ENCODE data around the gene GRM3.

The GRM3 gene

GRCh38 chr7:86706406-86706805 lies 62.7 kb downstream of the GRM3 start:
- DNase-seq = no peak

GRCh38 chr7:86708031-86708680 lies 64.4 kb downstream of the GRM3 start:
- no peak for DNase-seq

GRCh38 chr7:86720306-86720705 lies 76.6 kb downstream of the GRM3 start:
- DNase-seq = no peak

- DNase-seq = no peak
Observed at GRCh38 chr7:86733783-86734182, 90.1 kb downstream of the GRM3 start.

- no peak for DNase-seq
Observed at GRCh38 chr7:86745013-86745745, 101.5 kb downstream of the GRM3 start.

- DNase-seq = no peak
Observed at GRCh38 chr7:86747698-86748097, 104.0 kb downstream of the GRM3 start.

- no peak for DNase-seq
Observed at GRCh38 chr7:86748201-86748600, 104.5 kb downstream of the GRM3 start.

- no peak for DNase-seq
Observed at GRCh38 chr7:86748843-86749719, 105.4 kb downstream of the GRM3 start.

- DNase-seq = no peak
Observed at GRCh38 chr7:86749741-86750665, 106.3 kb downstream of the GRM3 start.

GRCh38 chr7:86760236-86760635 lies 116.5 kb downstream of the GRM3 start:
- no peak for DNase-seq

GRCh38 chr7:86762129-86762528 lies 118.4 kb downstream of the GRM3 start:
- no peak for DNase-seq

GRCh38 chr7:86765931-86766330 lies 122.2 kb downstream of the GRM3 start:
- no peak for DNase-seq

GRCh38 chr7:86768394-86768793 lies 124.7 kb downstream of the GRM3 start:
- DNase-seq = no peak

- DNase-seq = no peak
Observed at GRCh38 chr7:86768967-86769760, 125.5 kb downstream of the GRM3 start.

GRCh38 chr7:86773309-86773708 lies 129.6 kb downstream of the GRM3 start:
- DNase-seq = no peak

GRCh38 chr7:86775203-86775602 lies 131.5 kb downstream of the GRM3 start:
- no peak for DNase-seq

- DNase-seq = no peak
Observed at GRCh38 chr7:86776136-86776535, 132.4 kb downstream of the GRM3 start.

- DNase-seq = no peak
Observed at GRCh38 chr7:86778271-86778670, 134.6 kb downstream of the GRM3 start.

GRCh38 chr7:86784765-86785164 lies 141.1 kb downstream of the GRM3 start:
- DNase-seq = no peak

GRCh38 chr7:86785641-86786040 lies 141.9 kb downstream of the GRM3 start:
- DNase-seq = no peak

- DNase-seq = no peak
Observed at GRCh38 chr7:86786376-86786775, 142.7 kb downstream of the GRM3 start.

- DNase-seq = no peak
Observed at GRCh38 chr7:86788948-86789347, 145.2 kb downstream of the GRM3 start.

Data from T-helper 1 cell (primary cell).